ENCODE data around the gene CLIC5.

CLIC5 gene

DNA sequence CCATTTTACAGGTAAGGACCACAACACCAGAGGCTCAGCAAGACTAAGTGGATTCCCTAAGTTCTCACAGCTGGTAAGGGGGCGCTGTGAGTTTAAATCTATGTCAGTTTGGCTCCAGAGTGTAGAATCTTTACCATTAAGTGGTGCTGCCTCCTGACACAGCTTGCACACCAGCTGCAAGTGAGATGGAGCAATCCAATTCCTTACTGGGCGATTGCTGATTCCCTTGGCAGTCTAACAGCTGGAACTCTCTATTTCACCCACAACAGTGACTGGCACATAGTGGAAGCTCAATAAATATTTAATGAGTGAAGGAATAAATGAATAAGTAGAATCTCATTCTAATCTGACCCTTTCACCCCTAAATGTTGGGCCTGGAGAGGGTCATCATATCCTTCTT lies 176.7 kb downstream of the CLIC5 start:
- DNase-seq (ENCODE audit: low read depth): no peak

- no peak for DNase-seq (ENCODE audit: low read depth)
Observed at GRCh38 chr6:45838451-45838850, 177.2 kb downstream of the CLIC5 start.

- no peak for DNase-seq (ENCODE audit: low read depth)
Observed at GRCh38 chr6:45837541-45838200, 178.0 kb downstream of the CLIC5 start.

GRCh38 chr6:45836984-45837383 lies 178.7 kb downstream of the CLIC5 start:
- DNase-seq (ENCODE audit: low read depth): no peak

DNA sequence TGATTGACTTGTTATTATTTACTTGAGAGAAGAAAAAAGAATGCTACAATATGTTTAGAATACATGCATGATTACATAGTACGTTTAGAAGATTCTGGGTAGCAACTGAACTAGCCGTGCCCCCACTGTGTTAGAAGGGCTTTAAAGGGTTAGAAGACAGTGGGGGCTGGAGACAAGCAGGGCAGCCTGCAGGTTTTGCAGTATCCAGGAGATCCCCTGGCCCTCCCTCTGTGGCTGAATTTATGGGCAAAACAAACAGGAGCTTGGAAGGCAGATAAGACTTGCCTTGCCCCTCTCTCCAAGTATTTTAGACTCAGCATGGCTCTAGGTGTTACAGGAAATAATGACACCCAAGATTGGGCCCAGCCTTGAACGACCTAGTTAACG lies 179.2 kb downstream of the CLIC5 start:
- DNase-seq (ENCODE audit: low read depth): no peak

GRCh38 chr6:45835721-45836437 lies 179.8 kb downstream of the CLIC5 start:
- no peak for DNase-seq (ENCODE audit: low read depth)

DNA sequence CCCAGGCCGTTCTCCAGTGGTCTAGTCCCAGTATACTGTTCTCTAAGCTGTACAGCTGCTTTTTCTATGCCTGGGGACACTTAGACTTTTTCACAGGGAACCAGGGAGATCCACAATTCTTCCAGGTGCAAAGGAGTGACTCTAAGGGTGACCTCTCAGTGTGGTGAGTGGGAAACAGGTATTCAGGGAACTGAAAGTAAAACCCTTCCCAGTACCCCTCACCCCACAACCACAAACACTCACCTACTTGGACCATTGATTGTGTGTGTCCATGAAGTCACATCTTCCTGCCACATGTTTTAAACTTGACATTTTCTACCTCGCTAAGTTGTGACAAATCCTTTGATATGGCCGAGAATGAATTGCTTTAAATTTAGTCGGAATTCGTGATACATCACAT lies 183.6 kb downstream of the CLIC5 start:
- DNase-seq (ENCODE audit: low read depth): no peak

Measured in HS-5 (cell line).